Caco-2 (cell line): ENCODE data around the gene IL23R. TPM values are rescaled to one million over a fixed set of nuclear protein-coding genes. Genes with fewer than 3 reads are reported as not detected.

Source experiments
- BruUV-seq: library from RNA; stranded (reverse); fragments of 400-500 nt; replicated peaks from 2 replicates; lab custom pipeline; 2021; lab: Mats Ljungman, UMichigan
- CTCF ChIA-PET: fragments of 300-600 bp; sonication (Branson Sonifier 250); formaldehyde crosslinking; loops from one replicate; lab custom pipeline; 2022; ENCODE audit warnings: antibody characterized with exemption; lab: Charles Lee
- POLR2A ChIA-PET: fragments of 300-600 bp; sonication (Branson Sonifier 250); formaldehyde crosslinking; loops from one replicate; lab custom pipeline; 2022; ENCODE audit warnings: antibody characterized with exemption; lab: Charles Lee
- DNase-seq, 2 experiments: peaks; one replicate each; pipeline versions ENCODE4 v3.0.0 to v3.0.0-alpha.2; 2020 to 2022
- H3K27me3 ChIP-seq: replicated peaks from 2 replicates; pipeline ENCODE4 v1.6.0; 2011; ENCODE audit warnings: low read length; ENCODE audit not compliant: control insufficient read depth, insufficient read depth
- H3K36me3 ChIP-seq: 2 replicates; pipeline ENCODE4 v1.5.1; 2011; ENCODE audit warnings: low read length; ENCODE audit not compliant: control insufficient read depth, insufficient read depth
- H3K4me1 ChIP-seq: fragments of 250-450 bp; sonication (Bioruptor Pico); 2 replicates; pipeline ENCODE4 v1.5.1; 2020; ENCODE audit warnings: mild to moderate bottlenecking
- H3K4me3 ChIP-seq: 2 replicates; pipeline ENCODE4 v1.5.1; 2011; ENCODE audit warnings: low read depth, mild to moderate bottlenecking, control low read depth, low read length
- H3K9me3 ChIP-seq: fragments of 250-450 bp; sonication (Bioruptor Pico); 2 replicates; pipeline ENCODE4 v1.5.1; 2020; ENCODE audit warnings: mild to moderate bottlenecking, moderate library complexity
- H3K27ac Mint-ChIP-seq: one replicate; pipeline ENCODE4 v1.8.0; 2022; ENCODE audit warnings: mixed read lengths; ENCODE audit not compliant: unreplicated experiment
- H3K27me3 Mint-ChIP-seq: one replicate; pipeline ENCODE4 v1.8.0; 2022; ENCODE audit warnings: mixed read lengths; ENCODE audit not compliant: insufficient read depth, unreplicated experiment
- H3K36me3 Mint-ChIP-seq: one replicate; pipeline ENCODE4 v1.8.0; 2022; ENCODE audit warnings: mild to moderate bottlenecking, mixed read lengths; ENCODE audit not compliant: insufficient read depth, unreplicated experiment
- H3K4me1 Mint-ChIP-seq: one replicate; pipeline ENCODE4 v1.8.0; 2022; ENCODE audit warnings: low read depth, mixed read lengths; ENCODE audit not compliant: unreplicated experiment
- H3K4me3 Mint-ChIP-seq: one replicate; pipeline ENCODE4 v1.8.0; 2022; ENCODE audit warnings: mild to moderate bottlenecking, moderate library complexity, mixed read lengths; ENCODE audit not compliant: unreplicated experiment
- H3K9me3 Mint-ChIP-seq: one replicate; pipeline ENCODE4 v1.8.0; 2022; ENCODE audit warnings: mixed read lengths; ENCODE audit not compliant: unreplicated experiment
- intact Hi-C: fragments of 100-400 bp; cut with micrococcal nuclease; formaldehyde crosslinking; loops from one replicate; pipeline ENCODE4 v1.10.0; 2022; ENCODE audit not compliant: unreplicated experiment
- total RNA-seq: library from RNA; stranded (reverse); gene quantifications from 2 replicates; pipeline ENCODE4 v1.2.3, GENCODE V29; 2022
- TF ChIP-seq, protein P1 (sequence below), 2 experiments: fragments of 200-600 bp in 1 of 2; IDR thresholded peaks; 1 replicate in 1 of 2; 2 replicates in 1 of 2; pipeline versions ENCODE4 v1.5.1 to v1.8.0; 2011 to 2022; ENCODE audit warnings: antibody characterized with exemption in 1 of 2, control low read depth in 1 of 2, inconsistent platforms in 1 of 2, low read depth in 1 of 2, low read length in 1 of 2, mild to moderate bottlenecking in 1 of 2, moderate library complexity in 1 of 2; ENCODE audit not compliant: insufficient read depth in 1 of 2, severe bottlenecking in 1 of 2, unreplicated experiment in 1 of 2

IL23R gene
- total RNA-seq, 1 experiment from 2014 or later = not detected

GRCh38 chr1:67165468-67166041 is 699 bp upstream of the IL23R start:
- intact Hi-C loops = no loop called here
- BruUV-seq = no TSS peak
- Mint-ChIP-seq H3K27me3 (no peaks in the 10 kb centered on the region), H3K4me1 (no peaks in the 10 kb centered on the region), H3K9me3 (no peaks in the 10 kb centered on the region), H3K36me3 (no peaks in the 10 kb centered on the region), H3K4me3 (no peak overlapping the region), H3K27ac (no peak overlapping the region)
- H3K36me3 ChIP-seq = no peaks in the 10 kb centered on the region
- no peaks in the 10 kb centered on the region for H3K27me3 ChIP-seq
- ChIA-PET CTCF (no interaction called here), POLR2A (no interaction called here)
- H3K4me3 ChIP-seq = no peak overlapping the region
- no peak for DNase-seq
- TF ChIP-seq, protein P1, sequence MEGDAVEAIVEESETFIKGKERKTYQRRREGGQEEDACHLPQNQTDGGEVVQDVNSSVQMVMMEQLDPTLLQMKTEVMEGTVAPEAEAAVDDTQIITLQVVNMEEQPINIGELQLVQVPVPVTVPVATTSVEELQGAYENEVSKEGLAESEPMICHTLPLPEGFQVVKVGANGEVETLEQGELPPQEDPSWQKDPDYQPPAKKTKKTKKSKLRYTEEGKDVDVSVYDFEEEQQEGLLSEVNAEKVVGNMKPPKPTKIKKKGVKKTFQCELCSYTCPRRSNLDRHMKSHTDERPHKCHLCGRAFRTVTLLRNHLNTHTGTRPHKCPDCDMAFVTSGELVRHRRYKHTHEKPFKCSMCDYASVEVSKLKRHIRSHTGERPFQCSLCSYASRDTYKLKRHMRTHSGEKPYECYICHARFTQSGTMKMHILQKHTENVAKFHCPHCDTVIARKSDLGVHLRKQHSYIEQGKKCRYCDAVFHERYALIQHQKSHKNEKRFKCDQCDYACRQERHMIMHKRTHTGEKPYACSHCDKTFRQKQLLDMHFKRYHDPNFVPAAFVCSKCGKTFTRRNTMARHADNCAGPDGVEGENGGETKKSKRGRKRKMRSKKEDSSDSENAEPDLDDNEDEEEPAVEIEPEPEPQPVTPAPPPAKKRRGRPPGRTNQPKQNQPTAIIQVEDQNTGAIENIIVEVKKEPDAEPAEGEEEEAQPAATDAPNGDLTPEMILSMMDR (IDR thresholded peaks at IDR 0.05; ENCODE audit: insufficient read depth in 1 of 2, low read depth in 1 of 2, low read length in 1 of 2, severe bottlenecking in 1 of 2, unreplicated experiment in 1 of 2) = no peak
- H3K4me1 ChIP-seq = no peaks in the 10 kb centered on the region
- H3K9me3 ChIP-seq = no peaks in the 10 kb centered on the region

- no peaks in the 10 kb centered on the region for H3K36me3 Mint-ChIP-seq
- no peaks in the 10 kb centered on the region for H3K27me3 ChIP-seq
- H3K27ac Mint-ChIP-seq = no peak overlapping the region
- no peaks in the 10 kb centered on the region for H3K9me3 Mint-ChIP-seq
- no peak for DNase-seq
- no peaks in the 10 kb centered on the region for H3K27me3 Mint-ChIP-seq
- H3K4me1 ChIP-seq = no peaks in the 10 kb centered on the region
- H3K9me3 ChIP-seq = no peaks in the 10 kb centered on the region
- TF ChIP-seq, protein P1 (IDR thresholded peaks at IDR 0.05; ENCODE audit: insufficient read depth in 1 of 2, low read depth in 1 of 2, low read length in 1 of 2, severe bottlenecking in 1 of 2, unreplicated experiment in 1 of 2) = no peak
- H3K36me3 ChIP-seq = no peaks in the 10 kb centered on the region
- H3K4me3 ChIP-seq = no peak overlapping the region
- no peak overlapping the region for H3K4me3 Mint-ChIP-seq
- ChIA-PET POLR2A (no interaction called here), CTCF (no interaction called here)
- no TSS peak for BruUV-seq
- no peaks in the 10 kb centered on the region for H3K4me1 Mint-ChIP-seq
- intact Hi-C loops = no loop called here
Measured at GRCh38 chr1:67169496-67169895, 3.2 kb downstream of the IL23R start.

- Histone ChIP-seq H3K4me1 (no peaks in the 10 kb centered on the region), H3K4me3 (no peak overlapping the region), H3K36me3 (no peaks in the 10 kb centered on the region), H3K9me3 (no peaks in the 10 kb centered on the region), H3K27me3 (no peaks in the 10 kb centered on the region)
- DNase-seq = no peak
- Mint-ChIP-seq H3K27ac (no peak overlapping the region), H3K9me3 (no peaks in the 10 kb centered on the region), H3K27me3 (no peaks in the 10 kb centered on the region), H3K4me1 (no peaks in the 10 kb centered on the region), H3K4me3 (no peak overlapping the region), H3K36me3 (no peaks in the 10 kb centered on the region)
- TF ChIP-seq, protein P1 (IDR thresholded peaks at IDR 0.05; ENCODE audit: insufficient read depth in 1 of 2, low read depth in 1 of 2, low read length in 1 of 2, severe bottlenecking in 1 of 2, unreplicated experiment in 1 of 2) = no peak
- intact Hi-C loops = no loop called here
- BruUV-seq = no TSS peak
- ChIA-PET POLR2A (no interaction called here), CTCF (no interaction called here)
Measured at GRCh38 chr1:67169932-67170331, 3.7 kb downstream of the IL23R start.
